ENCODE results near the gene HAS3. TPM values are rescaled to one million over a fixed set of nuclear protein-coding genes. Genes with fewer than 3 reads are reported as not detected.

The HAS3 gene
- total RNA-seq, 1 experiment from 2014 or later = 2.5 TPM

GRCh38 chr16:69100071-69100691 lies 5.3 kb upstream of the HAS3 start:
- Histone ChIP-seq H3K79me2 (ENCODE audit: low read depth) (no peaks in the 10 kb centered on the region), H3K36me3 (ENCODE audit: low read depth) (no peaks in the 10 kb centered on the region), H3K9me3 (ENCODE audit: insufficient read depth, low read depth) (no peaks in the 10 kb centered on the region), H3K27me3 (ENCODE audit: insufficient read depth, low read depth) (no peaks in the 10 kb centered on the region), H3K9me2 (ENCODE audit: insufficient read depth) (no peaks in the 10 kb centered on the region), H3K4me3 (no peak overlapping the region), H3K4me1 (replicated peaks; ENCODE audit: insufficient read depth) (no peaks in the 10 kb centered on the region; the same call in 1 of the 2 replicates), H3K27ac (no peak overlapping the region), H2AFZ (no peak overlapping the region), H3F3A (ENCODE audit: insufficient read depth, low read depth) (peaks cover 3% of the 10 kb centered on the region; the same call in 1 of the 2 replicates), H3K4me2 (no peak overlapping the region), H4K20me1 (ENCODE audit: insufficient read depth) (no peaks in the 10 kb centered on the region)
- no TSS peak for BruUV-seq (replicated peaks)
- intact Hi-C loops (cut with micrococcal nuclease; ENCODE audit: unreplicated experiment) = no loop called here
- DNase-seq = no peak
- TF ChIP-seq, protein P1, sequence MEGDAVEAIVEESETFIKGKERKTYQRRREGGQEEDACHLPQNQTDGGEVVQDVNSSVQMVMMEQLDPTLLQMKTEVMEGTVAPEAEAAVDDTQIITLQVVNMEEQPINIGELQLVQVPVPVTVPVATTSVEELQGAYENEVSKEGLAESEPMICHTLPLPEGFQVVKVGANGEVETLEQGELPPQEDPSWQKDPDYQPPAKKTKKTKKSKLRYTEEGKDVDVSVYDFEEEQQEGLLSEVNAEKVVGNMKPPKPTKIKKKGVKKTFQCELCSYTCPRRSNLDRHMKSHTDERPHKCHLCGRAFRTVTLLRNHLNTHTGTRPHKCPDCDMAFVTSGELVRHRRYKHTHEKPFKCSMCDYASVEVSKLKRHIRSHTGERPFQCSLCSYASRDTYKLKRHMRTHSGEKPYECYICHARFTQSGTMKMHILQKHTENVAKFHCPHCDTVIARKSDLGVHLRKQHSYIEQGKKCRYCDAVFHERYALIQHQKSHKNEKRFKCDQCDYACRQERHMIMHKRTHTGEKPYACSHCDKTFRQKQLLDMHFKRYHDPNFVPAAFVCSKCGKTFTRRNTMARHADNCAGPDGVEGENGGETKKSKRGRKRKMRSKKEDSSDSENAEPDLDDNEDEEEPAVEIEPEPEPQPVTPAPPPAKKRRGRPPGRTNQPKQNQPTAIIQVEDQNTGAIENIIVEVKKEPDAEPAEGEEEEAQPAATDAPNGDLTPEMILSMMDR (conservative IDR thresholded peaks at IDR 0.05) = no peak
- no peak for TF ChIP-seq EZH2 (IDR thresholded peaks at IDR 0.05; ENCODE audit: low read depth)
- ChIA-PET POLR2A (ENCODE audit: unreplicated experiment) (no interaction called here), CTCF (no interaction called here)

- BruUV-seq (replicated peaks) = no TSS peak
- peak in 1 of 2 experiments; percentile 12 for DNase-seq
- Histone ChIP-seq H3K36me3 (ENCODE audit: low read depth) (no peaks in the 10 kb centered on the region), H3K9me2 (ENCODE audit: insufficient read depth) (no peaks in the 10 kb centered on the region), H3F3A (ENCODE audit: insufficient read depth, low read depth) (peaks cover 18% of the 10 kb centered on the region; the same call in 1 of the 2 replicates), H3K4me3 (peak overlapping the region; percentile 93), H4K20me1 (ENCODE audit: insufficient read depth) (no peaks in the 10 kb centered on the region), H3K9me3 (ENCODE audit: insufficient read depth, low read depth) (no peaks in the 10 kb centered on the region), H3K27ac (no peak overlapping the region), H3K79me2 (ENCODE audit: low read depth) (peaks cover 12% of the 10 kb centered on the region), H3K4me1 (replicated peaks; ENCODE audit: insufficient read depth) (peaks cover 14% of the 10 kb centered on the region; the same call in 1 of the 2 replicates), H2AFZ (peak overlapping the region; percentile 82), H3K27me3 (ENCODE audit: insufficient read depth, low read depth) (no peaks in the 10 kb centered on the region), H3K4me2 (peak overlapping the region; percentile 96)
- POLR2A ChIA-PET (ENCODE audit: unreplicated experiment) = no interaction called here
- TF ChIP-seq, protein P1 (conservative IDR thresholded peaks at IDR 0.05) = no peak
- TF ChIP-seq EZH2 (IDR thresholded peaks at IDR 0.05; ENCODE audit: low read depth) = no peak
- CTCF ChIA-PET = no interaction called here
- intact Hi-C loops (cut with micrococcal nuclease; ENCODE audit: unreplicated experiment) = loop anchor here (5.0 kb wide), 1 partner anchor 114 kb away; no protein-coding TSS in a partner anchor
Measured at GRCh38 chr16:69106491-69107315, 1.2 kb downstream of the HAS3 start.

DNA sequence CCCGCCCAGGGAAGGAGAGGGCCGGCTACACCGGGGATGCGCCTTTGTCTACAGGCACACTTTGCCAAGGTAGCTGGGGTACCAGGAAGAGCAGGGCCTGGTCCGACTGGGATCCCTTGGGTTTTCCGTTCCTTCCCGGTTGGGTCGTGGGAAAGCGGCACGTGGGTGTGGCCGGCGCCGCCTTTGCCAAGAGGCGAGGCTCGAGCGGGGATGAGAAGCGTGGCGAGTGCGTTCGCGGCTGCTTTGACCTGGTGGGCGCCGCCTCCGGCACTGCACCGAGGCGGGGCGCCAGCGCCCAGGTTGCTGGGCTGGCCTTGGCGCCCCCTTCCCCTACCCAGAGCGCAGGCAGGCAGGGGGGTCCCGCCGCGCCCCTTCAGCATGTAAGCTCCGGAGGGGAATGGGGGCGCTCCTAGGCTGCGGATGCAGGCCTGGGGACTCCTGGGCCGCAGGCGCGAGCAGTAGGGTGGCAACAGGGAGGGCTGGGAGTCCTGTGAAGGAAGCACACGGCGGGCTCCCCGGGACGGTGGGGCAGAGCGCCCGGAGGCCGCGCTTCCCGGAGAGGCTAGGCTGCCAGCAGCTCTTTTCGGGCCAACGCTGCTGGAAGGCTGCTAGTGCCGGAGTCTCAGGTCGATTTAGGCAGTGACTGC lies 2.0 kb downstream of the HAS3 start:
- no peak overlapping the region for H3K27ac ChIP-seq
- CTCF ChIA-PET = interaction anchor here (0.6 kb wide), 1 partner anchor 165 kb away, joined by 3 read pairs; no protein-coding TSS in a partner anchor
- intact Hi-C loops (cut with micrococcal nuclease; ENCODE audit: unreplicated experiment) = loop anchor here (5.0 kb wide), 1 partner anchor 115 kb away; no protein-coding TSS in a partner anchor

More for the DNA sequence above, 2.0 kb downstream of the HAS3 start:
- Histone ChIP-seq H2AFZ (0 out of 2 replicates have a peak overlapping the region, but pooled peaks have one; percentile 82), H3K4me3 (peak overlapping the region; percentile 93), H3K36me3 (ENCODE audit: low read depth) (no peaks in the 10 kb centered on the region), H3K4me1 (replicated peaks; ENCODE audit: insufficient read depth) (peaks cover 14% of the 10 kb centered on the region; the same call in 1 of the 2 replicates), H4K20me1 (ENCODE audit: insufficient read depth) (no peaks in the 10 kb centered on the region), H3F3A (ENCODE audit: insufficient read depth, low read depth) (peaks cover 22% of the 10 kb centered on the region; the same call in 1 of the 2 replicates), H3K4me2 (peak overlapping the region; percentile 96), H3K79me2 (ENCODE audit: low read depth) (peaks cover 12% of the 10 kb centered on the region), H3K9me2 (ENCODE audit: insufficient read depth) (no peaks in the 10 kb centered on the region), H3K27me3 (ENCODE audit: insufficient read depth, low read depth) (no peaks in the 10 kb centered on the region), H3K9me3 (ENCODE audit: insufficient read depth, low read depth) (no peaks in the 10 kb centered on the region)
- peak in 1 of 2 experiments; percentile 10 for DNase-seq
- POLR2A ChIA-PET (ENCODE audit: unreplicated experiment) = no interaction called here
- no TSS peak for BruUV-seq (replicated peaks)
- TF ChIP-seq, protein P1 (conservative IDR thresholded peaks at IDR 0.05) = no peak
- no peak for TF ChIP-seq EZH2 (IDR thresholded peaks at IDR 0.05; ENCODE audit: low read depth)
